ENCODE measurements around the gene IFNAR2.
A peak's percentile ranks its signal among the peaks of the same experiment; 100 is the strongest.

Gene IFNAR2

GRCh38 chr21:33265664-33266049, 35.9 kb downstream of the IFNAR2 start:
- H3K4me3 ChIP-seq (replicated peaks; ENCODE audit: low read depth, low read length) = peak overlapping the region; percentile 67
- no peak for DNase-seq (ENCODE audit: extremely low read depth, low read depth)
- TF ChIP-seq CTCF (IDR thresholded peaks at IDR 0.05; ENCODE audit: low read depth, low read length, missing control alignments) = no peak

GRCh38 chr21:33266050-33266788, 36.5 kb downstream of the IFNAR2 start, which contains the start of gene IL10RB:
IL10RB (plus strand) TSS chr21:33266367; CDS start chr21:33266466, 99 bp downstream.
- H3K4me3 ChIP-seq (replicated peaks; ENCODE audit: low read depth, low read length) = peak within 1 kb of the TSS; percentile 67
- no peak for DNase-seq (ENCODE audit: extremely low read depth, low read depth)

GRCh38 chr21:33266789-33267135, 37.0 kb downstream of the IFNAR2 start:
- no peak for TF ChIP-seq CTCF (IDR thresholded peaks at IDR 0.05; ENCODE audit: low read depth, low read length, missing control alignments)
- no peak for DNase-seq (ENCODE audit: extremely low read depth, low read depth)

More at GRCh38 chr21:33266050-33266788, 36.5 kb downstream of the IFNAR2 start, which contains the start of gene IL10RB:
- no peak for TF ChIP-seq CTCF (IDR thresholded peaks at IDR 0.05; ENCODE audit: low read depth, low read length, missing control alignments)

DNA sequence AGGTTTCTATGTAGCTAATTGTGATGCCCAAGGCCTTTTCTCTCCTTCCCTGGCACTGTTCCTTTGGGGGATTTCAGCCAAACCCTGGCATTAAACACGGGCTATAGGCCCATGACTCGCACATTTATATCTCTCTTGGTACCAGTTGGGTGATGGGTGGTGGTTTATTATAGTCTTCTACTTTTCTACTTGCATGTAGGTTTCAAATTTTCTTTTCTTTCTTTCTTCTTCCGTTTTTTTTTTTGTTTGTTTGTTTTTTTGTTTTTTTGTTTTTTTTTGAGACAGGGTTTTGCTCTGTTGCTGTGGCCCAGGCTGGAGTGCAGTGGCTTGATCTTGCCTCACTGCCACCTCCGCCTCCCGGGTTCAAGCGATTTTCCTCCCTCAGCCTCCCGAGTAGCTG, 37.5 kb downstream of the IFNAR2 start:
- no peak for DNase-seq (ENCODE audit: extremely low read depth, low read depth)
- no peak for TF ChIP-seq CTCF (IDR thresholded peaks at IDR 0.05; ENCODE audit: low read depth, low read length, missing control alignments)
- peak overlapping the region; percentile 67 for H3K4me3 ChIP-seq (replicated peaks; ENCODE audit: low read depth, low read length)

More at GRCh38 chr21:33266789-33267135, 37.0 kb downstream of the IFNAR2 start:
- H3K4me3 ChIP-seq (replicated peaks; ENCODE audit: low read depth, low read length) = peak overlapping the region; percentile 67

GRCh38 chr21:33268393-33268736, 38.6 kb downstream of the IFNAR2 start:
- DNase-seq (ENCODE audit: extremely low read depth, low read depth) = no peak
- no peak for TF ChIP-seq CTCF (IDR thresholded peaks at IDR 0.05; ENCODE audit: low read depth, low read length, missing control alignments)
- no peak overlapping the region for H3K4me3 ChIP-seq (replicated peaks; ENCODE audit: low read depth, low read length)

- no peak overlapping the region for H3K4me3 ChIP-seq (replicated peaks; ENCODE audit: low read depth, low read length)
- TF ChIP-seq CTCF (IDR thresholded peaks at IDR 0.05; ENCODE audit: low read depth, low read length, missing control alignments) = no peak
- no peak for DNase-seq (ENCODE audit: extremely low read depth, low read depth)
Observed at GRCh38 chr21:33268737-33269441, 39.2 kb downstream of the IFNAR2 start.

All from HFF-Myc (cell line).